GM10248 (cell line): Measurements from ENCODE around the gene FBXL3.

Source experiments
- CTCF ChIA-PET: fragments of 300-600 bp; sonication (Branson Sonifier 250); formaldehyde crosslinking; extraction: SDS; loops from one replicate; lab custom pipeline; 2021; ENCODE audit warnings: antibody characterized with exemption; lab: Yijun Ruan, JAX
- POLR2A ChIA-PET: fragments of 350-650 bp; sonication (Branson Sonifier 250); formaldehyde crosslinking; extraction: SDS; loops from one replicate; lab custom pipeline; 2020; ENCODE audit warnings: antibody characterized with exemption; lab: Yijun Ruan, JAX
- DNase-seq: peaks from one replicate; pipeline ENCODE4 v3.0.0; 2012; ENCODE audit errors: extremely low spot score
- TF ChIP-seq, protein P1 (sequence below): IDR thresholded peaks from 2 replicates; pipeline ENCODE4 v1.5.1; 2012; ENCODE audit warnings: mild to moderate bottlenecking, low read depth; ENCODE audit errors: extremely low read depth, missing control alignments, control extremely low read depth

The FBXL3 gene

GRCh38 chr13:77040835-77041234, 13.9 kb upstream of the FBXL3 start:
- TF ChIP-seq, protein P1, sequence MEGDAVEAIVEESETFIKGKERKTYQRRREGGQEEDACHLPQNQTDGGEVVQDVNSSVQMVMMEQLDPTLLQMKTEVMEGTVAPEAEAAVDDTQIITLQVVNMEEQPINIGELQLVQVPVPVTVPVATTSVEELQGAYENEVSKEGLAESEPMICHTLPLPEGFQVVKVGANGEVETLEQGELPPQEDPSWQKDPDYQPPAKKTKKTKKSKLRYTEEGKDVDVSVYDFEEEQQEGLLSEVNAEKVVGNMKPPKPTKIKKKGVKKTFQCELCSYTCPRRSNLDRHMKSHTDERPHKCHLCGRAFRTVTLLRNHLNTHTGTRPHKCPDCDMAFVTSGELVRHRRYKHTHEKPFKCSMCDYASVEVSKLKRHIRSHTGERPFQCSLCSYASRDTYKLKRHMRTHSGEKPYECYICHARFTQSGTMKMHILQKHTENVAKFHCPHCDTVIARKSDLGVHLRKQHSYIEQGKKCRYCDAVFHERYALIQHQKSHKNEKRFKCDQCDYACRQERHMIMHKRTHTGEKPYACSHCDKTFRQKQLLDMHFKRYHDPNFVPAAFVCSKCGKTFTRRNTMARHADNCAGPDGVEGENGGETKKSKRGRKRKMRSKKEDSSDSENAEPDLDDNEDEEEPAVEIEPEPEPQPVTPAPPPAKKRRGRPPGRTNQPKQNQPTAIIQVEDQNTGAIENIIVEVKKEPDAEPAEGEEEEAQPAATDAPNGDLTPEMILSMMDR, result no peak
- ChIA-PET CTCF (interaction anchor here (2.6 to 3.6 kb wide), 2 partner anchors 10 to 14 kb away, joined by 13 to 15 read pairs; no protein-coding TSS in a partner anchor), POLR2A (interaction anchor here (0.5 kb wide), 1 partner anchor 1501 kb away, joined by 3 read pairs; no protein-coding TSS in a partner anchor)
- no peak for DNase-seq

DNA sequence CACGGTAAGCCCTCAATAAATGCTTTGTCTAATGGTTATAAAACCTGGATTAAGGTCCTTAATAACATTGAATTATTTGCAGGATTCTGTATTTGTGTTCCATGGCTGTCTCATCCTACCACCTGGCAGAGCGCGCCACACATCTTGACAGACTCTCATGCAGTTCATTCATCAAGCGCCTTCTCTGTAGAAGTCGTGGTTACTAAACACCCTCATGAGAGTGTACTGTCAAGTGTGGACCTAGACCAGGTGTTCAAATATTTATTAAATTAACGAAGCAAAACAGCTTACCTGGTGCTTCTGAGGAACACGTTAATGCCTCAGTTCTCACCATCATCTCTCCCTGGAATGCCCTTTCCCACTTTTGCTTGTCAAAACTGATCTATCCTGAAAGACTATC, 13.1 kb upstream of the FBXL3 start:
- POLR2A ChIA-PET, result no interaction called here
- TF ChIP-seq, protein P1, result no peak
- CTCF ChIA-PET, result interaction anchor here (3.6 kb wide), 1 partner anchor 15 kb away, joined by 15 read pairs; no protein-coding TSS in a partner anchor
- no peak for DNase-seq

DNA sequence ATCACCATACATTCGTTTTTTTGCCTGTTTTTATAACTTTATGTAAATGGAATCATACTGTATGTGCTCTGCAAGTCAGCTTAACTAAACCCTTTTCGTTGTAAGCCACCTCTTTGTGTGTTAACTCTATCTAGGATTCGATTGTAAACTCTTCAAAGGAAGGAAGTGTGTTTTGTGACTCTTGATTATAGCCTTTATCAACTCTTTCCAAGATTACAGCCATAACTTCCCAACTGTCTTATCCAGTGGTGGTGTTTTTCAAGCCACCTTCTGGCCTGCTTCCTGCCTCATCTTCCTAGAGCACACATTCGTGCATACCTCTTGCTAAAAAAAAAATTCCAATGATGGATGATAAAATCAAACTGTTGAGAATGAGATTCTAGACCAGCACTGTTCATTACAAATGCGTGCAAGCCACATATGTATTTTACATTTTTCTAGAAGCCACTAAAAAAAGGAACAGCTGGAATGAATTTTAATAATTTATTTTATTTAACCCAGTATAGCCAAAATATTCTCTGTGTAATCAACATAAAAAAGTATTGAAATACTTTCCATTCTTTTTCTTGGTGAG, 12.0 kb upstream of the FBXL3 start:
- ChIA-PET POLR2A (no interaction called here), CTCF (no interaction called here)
- no peak for DNase-seq
- TF ChIP-seq, protein P1, result no peak

- POLR2A ChIA-PET, result no interaction called here
- CTCF ChIA-PET, result interaction anchor here (1.2 kb wide), 1 partner anchor 9 kb away, joined by 5 read pairs; the partner anchor contains the start of gene FBXL3
- TF ChIP-seq, protein P1, result no peak
- DNase-seq, result no peak
Observed at GRCh38 chr13:77036279-77036678, 9.3 kb upstream of the FBXL3 start.

DNA sequence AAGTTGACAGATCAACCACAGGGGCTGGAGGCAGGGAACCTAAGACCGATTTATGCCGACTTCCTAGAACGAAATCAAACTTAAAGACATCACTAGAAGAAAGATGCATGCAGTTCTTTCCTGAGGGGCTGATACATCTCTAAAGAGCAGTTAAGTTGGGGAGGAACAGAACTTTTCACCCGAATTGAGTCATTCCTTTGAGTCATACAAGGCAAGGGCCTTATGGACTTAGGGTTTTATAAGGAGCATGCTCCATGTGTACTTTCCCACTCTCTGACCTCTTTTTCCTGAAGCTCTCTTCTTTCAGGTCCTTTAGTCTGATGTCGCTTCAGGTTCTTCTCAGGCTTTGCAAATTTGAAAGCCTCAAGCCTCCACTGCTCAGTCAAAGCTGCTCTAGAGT, 7.9 kb upstream of the FBXL3 start:
- ChIA-PET CTCF (interaction anchor here (1.0 to 1.4 kb wide), 2 partner anchors 10 to 13 kb away, joined by 3 read pairs; no protein-coding TSS in a partner anchor), POLR2A (no interaction called here)
- TF ChIP-seq, protein P1, result no peak
- DNase-seq, result no peak

DNA sequence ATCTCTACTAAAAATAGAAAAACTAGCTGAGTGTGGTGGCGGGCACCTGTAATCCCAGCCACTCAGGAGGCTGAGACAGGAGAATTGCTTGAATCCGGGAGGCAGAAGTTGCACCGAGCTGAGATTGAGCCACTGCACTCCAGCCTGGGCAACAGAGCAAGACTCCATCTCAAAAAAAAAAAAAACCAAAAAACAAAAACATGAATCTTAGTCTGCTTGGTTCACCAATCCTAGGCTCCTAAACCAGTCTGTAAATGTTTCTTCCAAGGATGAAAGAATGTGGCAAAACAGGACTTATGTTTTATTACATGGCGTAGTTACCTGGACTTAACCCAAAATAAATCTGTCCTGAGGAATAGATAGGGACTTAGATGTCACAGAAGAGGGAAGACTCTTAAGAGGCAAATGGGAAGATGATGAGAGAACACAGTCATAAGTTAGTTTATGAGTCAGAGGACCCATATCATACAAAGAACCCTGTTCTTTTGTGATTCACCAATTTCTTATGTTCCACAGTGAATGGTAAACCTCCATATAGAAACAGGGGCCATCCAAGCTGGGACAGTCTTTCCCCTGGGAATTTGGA, 6.9 kb upstream of the FBXL3 start:
- POLR2A ChIA-PET, result no interaction called here
- CTCF ChIA-PET, result interaction anchor here (0.9 to 1.4 kb wide), 2 partner anchors 9 to 12 kb away, joined by 3 to 5 read pairs; no protein-coding TSS in a partner anchor
- TF ChIP-seq, protein P1, result no peak
- DNase-seq, result no peak
